DOHH2 (cell line): ENCODE measurements around the gene SF1.

Experiments
- H3F3A ChIP-seq: fragments of 200-600 bp; sonication (generic), shearing (Covaris generic); 2 replicates; pipeline ENCODE4 v1.6.0; 2016; ENCODE audit warnings: antibody characterized with exemption, mild to moderate bottlenecking; ENCODE audit not compliant: control insufficient read depth, insufficient read depth
- H3K27ac ChIP-seq: fragments of 200-600 bp; sonication (generic); 2 replicates; pipeline ENCODE4 v1.5.1; 2014; ENCODE audit warnings: low read depth, mild to moderate bottlenecking, low read length, moderate library complexity
- H3K27me3 ChIP-seq: fragments of 200-600 bp; sonication (generic); 2 replicates; pipeline ENCODE4 v1.6.1; 2014; ENCODE audit warnings: mild to moderate bottlenecking, low read length, mixed read lengths; ENCODE audit not compliant: control insufficient read depth
- H3K36me3 ChIP-seq: fragments of 200-600 bp; sonication (generic); 2 replicates; pipeline ENCODE4 v1.6.1; 2014; ENCODE audit warnings: mild to moderate bottlenecking, low read length, moderate library complexity, mixed read lengths; ENCODE audit not compliant: control insufficient read depth
- H3K4me1 ChIP-seq: fragments of 200-600 bp; sonication (generic); 2 replicates; pipeline ENCODE4 v1.6.1; 2014; ENCODE audit warnings: mild to moderate bottlenecking, low read length, mixed read lengths; ENCODE audit not compliant: control insufficient read depth
- H3K4me2 ChIP-seq: fragments of 200-600 bp; sonication (generic); 2 replicates; pipeline ENCODE4 v1.6.0; 2014; ENCODE audit warnings: mild to moderate bottlenecking, low read length, moderate library complexity
- H3K4me3 ChIP-seq: fragments of 200-600 bp; sonication (generic); 2 replicates; pipeline ENCODE4 v1.5.1; 2014; ENCODE audit warnings: mild to moderate bottlenecking, low read length, mixed read lengths
- H3K79me2 ChIP-seq: fragments of 200-600 bp; sonication (generic); 2 replicates; pipeline ENCODE4 v1.6.1; 2014; ENCODE audit warnings: mild to moderate bottlenecking, low read length, mixed read lengths; ENCODE audit not compliant: control insufficient read depth
- H3K9me2 ChIP-seq: fragments of 200-600 bp; sonication (generic); replicated peaks from 2 replicates; pipeline ENCODE4 v1.6.1; 2014; ENCODE audit warnings: mild to moderate bottlenecking, low read length, mixed read lengths; ENCODE audit not compliant: control insufficient read depth
- H3K9me3 ChIP-seq: fragments of 200-600 bp; sonication (generic); 2 replicates; pipeline ENCODE4 v1.6.1; 2014; ENCODE audit warnings: antibody characterized with exemption, low read length, mixed read lengths; ENCODE audit not compliant: control insufficient read depth, insufficient read depth
- H4K20me1 ChIP-seq: fragments of 200-600 bp; sonication (generic); 2 replicates; pipeline ENCODE4 v1.6.0; 2014; ENCODE audit warnings: low read depth, mild to moderate bottlenecking, antibody characterized with exemption, low read length, moderate library complexity; ENCODE audit not compliant: control insufficient read depth, insufficient read depth
- EZH2phosphoT487 ChIP-seq: fragments of 200-600 bp; sonication (generic); IDR thresholded peaks from 2 replicates; pipeline ENCODE4 v1.6.1; 2017; ENCODE audit warnings: borderline replicate concordance, mild to moderate bottlenecking, antibody characterized with exemption, low read length, moderate library complexity, mixed read lengths
- TF ChIP-seq, protein P1 (sequence below): fragments of 200-600 bp; sonication (generic); IDR thresholded peaks from one replicate; pipeline ENCODE4 v1.5.1; 2014; ENCODE audit warnings: antibody characterized with exemption, mild to moderate bottlenecking, low read depth, low read length; ENCODE audit not compliant: poor library complexity, severe bottlenecking

Gene SF1

DNA sequence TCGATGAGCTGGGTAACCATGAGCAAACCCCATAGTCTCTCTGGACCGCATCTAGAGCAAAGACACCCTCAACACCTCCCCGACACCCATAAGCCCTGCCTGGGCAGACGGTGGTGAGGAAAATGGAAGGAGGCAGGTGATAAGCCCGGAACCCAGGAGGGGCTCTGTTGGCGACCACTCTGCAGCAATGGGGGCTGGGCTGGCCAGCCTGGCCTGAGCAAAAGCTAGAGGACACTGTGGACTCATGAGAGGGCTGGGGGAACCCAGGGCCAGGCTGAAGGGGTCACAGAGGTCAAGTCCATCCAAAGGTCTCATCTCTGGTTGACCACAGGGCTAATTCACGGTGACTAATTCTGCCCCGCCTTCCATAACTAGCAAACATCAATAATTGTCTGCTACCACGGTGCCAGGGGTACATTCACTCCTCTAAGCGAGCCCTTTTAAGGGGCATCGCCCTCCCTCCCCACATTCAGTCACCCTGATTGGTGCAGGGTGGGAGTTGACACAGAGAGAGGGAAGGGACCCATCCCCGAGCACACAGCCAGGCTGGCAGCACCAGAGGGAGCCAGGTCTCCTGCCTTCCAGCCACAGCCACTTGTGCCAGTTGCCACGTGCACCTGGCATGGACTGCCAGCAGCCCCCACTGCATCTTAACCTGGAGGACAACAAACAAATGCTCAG, 22.5 kb downstream of the SF1 start:
- peaks cover 8% of the 10 kb centered on the region for H3F3A ChIP-seq
- H3K79me2 ChIP-seq: no peaks in the 10 kb centered on the region
- peaks cover 3% of the 10 kb centered on the region; the same call in 1 of the 2 replicates for H4K20me1 ChIP-seq
- TF ChIP-seq, protein P1, sequence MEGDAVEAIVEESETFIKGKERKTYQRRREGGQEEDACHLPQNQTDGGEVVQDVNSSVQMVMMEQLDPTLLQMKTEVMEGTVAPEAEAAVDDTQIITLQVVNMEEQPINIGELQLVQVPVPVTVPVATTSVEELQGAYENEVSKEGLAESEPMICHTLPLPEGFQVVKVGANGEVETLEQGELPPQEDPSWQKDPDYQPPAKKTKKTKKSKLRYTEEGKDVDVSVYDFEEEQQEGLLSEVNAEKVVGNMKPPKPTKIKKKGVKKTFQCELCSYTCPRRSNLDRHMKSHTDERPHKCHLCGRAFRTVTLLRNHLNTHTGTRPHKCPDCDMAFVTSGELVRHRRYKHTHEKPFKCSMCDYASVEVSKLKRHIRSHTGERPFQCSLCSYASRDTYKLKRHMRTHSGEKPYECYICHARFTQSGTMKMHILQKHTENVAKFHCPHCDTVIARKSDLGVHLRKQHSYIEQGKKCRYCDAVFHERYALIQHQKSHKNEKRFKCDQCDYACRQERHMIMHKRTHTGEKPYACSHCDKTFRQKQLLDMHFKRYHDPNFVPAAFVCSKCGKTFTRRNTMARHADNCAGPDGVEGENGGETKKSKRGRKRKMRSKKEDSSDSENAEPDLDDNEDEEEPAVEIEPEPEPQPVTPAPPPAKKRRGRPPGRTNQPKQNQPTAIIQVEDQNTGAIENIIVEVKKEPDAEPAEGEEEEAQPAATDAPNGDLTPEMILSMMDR: no peak
- TF ChIP-seq EZH2phosphoT487: no peak
- no peaks in the 10 kb centered on the region for H3K9me2 ChIP-seq
- H3K4me1 ChIP-seq: peaks cover 22% of the 10 kb centered on the region
- H3K36me3 ChIP-seq: no peaks in the 10 kb centered on the region
- H3K27me3 ChIP-seq: no peaks in the 10 kb centered on the region
- no peak overlapping the region for H3K27ac ChIP-seq
- H3K4me3 ChIP-seq: no peak overlapping the region
- H3K4me2 ChIP-seq: no peak overlapping the region
- no peaks in the 10 kb centered on the region for H3K9me3 ChIP-seq

DNA sequence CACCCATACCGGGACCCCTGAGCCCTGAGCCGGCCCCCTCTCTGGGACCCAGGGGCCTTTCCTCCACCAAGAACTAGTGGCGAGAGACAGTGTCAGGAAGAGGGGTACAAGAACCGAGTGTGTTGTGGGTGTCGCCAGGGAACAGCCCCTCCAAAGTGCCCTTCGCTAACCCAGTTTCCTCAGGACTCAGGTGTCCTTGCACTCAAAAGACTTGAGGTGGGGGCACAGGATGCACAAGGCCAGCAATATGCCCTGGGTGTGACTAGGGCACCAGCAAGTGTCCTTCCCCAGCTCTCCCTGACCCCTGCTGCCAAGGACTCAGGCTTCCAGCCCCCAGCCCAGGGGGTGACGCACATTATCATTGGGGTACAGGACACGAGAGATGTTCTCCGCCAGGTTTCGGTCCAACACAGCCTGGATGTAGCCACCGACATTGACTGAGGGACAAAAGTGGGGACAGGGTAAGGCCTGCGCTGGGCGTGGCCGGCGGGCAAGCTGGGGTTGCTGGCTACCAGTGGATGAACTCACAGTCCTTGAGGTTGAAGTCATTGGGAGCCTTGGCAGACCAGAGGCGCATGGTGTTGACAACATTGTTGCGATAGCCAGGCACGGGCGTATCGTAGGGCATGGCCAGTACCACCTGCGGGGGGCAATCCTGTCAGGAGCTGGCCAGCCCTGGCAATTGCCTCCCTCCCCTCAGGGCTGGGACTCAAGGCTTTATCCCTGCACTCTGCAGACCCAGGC, 23.3 kb downstream of the SF1 start:
- Histone ChIP-seq H3F3A (peaks cover under 1% of the 10 kb centered on the region; the same call in 1 of the 2 replicates), H3K4me3 (no peak overlapping the region), H3K9me3 (no peaks in the 10 kb centered on the region), H3K79me2 (no peaks in the 10 kb centered on the region), H3K27me3 (no peaks in the 10 kb centered on the region), H3K4me1 (peaks cover 15% of the 10 kb centered on the region), H4K20me1 (peaks cover under 1% of the 10 kb centered on the region; the same call in 1 of the 2 replicates), H3K4me2 (no peak overlapping the region), H3K36me3 (no peaks in the 10 kb centered on the region), H3K27ac (no peak overlapping the region), H3K9me2 (no peaks in the 10 kb centered on the region)
- TF ChIP-seq, protein P1: no peak
- TF ChIP-seq EZH2phosphoT487: no peak

DNA sequence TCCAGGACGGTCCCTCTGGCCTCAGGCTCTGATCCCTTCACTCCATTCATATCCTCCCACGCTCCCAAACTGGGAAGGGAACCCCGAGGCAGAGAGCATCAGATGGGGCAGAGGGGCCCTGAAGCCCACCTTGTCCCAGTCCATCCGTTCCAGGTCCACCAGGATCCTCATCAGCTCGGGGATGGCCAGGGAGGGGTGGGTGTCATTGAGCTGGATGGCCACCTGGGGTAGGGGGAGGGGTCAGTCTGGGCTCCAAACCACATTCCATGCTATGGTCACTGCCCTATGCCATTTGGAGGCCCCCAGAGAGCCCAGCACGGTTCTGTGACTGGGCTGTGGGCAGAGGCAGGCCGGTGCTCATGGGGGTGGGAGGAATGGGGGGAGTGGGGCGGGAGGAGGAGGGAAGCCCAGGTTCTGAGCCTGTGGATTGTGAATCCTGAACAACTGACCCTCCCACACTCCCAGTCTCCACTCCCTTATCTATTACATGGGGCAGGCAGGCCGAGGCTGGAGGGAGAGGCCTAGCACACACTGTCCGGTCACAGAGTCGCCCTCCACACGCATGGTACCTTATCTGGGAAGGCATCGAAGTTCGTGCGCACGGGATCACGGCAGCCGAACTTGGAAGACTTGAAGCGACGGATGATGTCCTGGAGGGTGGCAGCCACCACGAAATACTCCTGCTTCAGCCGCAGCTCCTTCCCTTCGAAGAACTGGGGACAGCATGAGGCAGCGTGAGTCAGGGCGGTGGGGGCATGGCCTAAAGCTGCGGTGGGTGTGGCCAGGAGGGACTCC, 24.0 kb downstream of the SF1 start:
- Histone ChIP-seq H3K4me1 (peaks cover 10% of the 10 kb centered on the region), H3K36me3 (no peaks in the 10 kb centered on the region)

More for the DNA sequence above, 24.0 kb downstream of the SF1 start:
- Histone ChIP-seq H3F3A (no peaks in the 10 kb centered on the region), H3K9me3 (no peaks in the 10 kb centered on the region), H3K4me3 (no peak overlapping the region), H4K20me1 (no peaks in the 10 kb centered on the region), H3K9me2 (no peaks in the 10 kb centered on the region), H3K27me3 (no peaks in the 10 kb centered on the region), H3K79me2 (no peaks in the 10 kb centered on the region), H3K27ac (no peak overlapping the region), H3K4me2 (no peak overlapping the region)
- TF ChIP-seq EZH2phosphoT487: no peak
- TF ChIP-seq, protein P1: no peak
